Peyer's patch (tissue), 4 donors: ENCODE data around the gene GXYLT2.

ENCODE experiments used
- CTCF ChIP-seq, 6 experiments: fragments of 450-650 bp in 4 of 6; fragments of 200-600 bp in 2 of 6; sonication (generic) in 1 of 6; IDR thresholded peaks; one replicate each; pipeline ENCODE4 v1.5.1; 2017 to 2019; ENCODE audit warnings: antibody characterized with exemption in 6 of 6, mild to moderate bottlenecking in 3 of 6, moderate library complexity in 1 of 6
- POLR2A ChIP-seq, 2 donors: fragments of 450-650 bp; IDR thresholded peaks; one replicate each; pipeline ENCODE4 v1.5.1; 2017; ENCODE audit warnings: antibody characterized with exemption in 2 of 2, mild to moderate bottlenecking in 2 of 2, moderate library complexity in 2 of 2

GRCh38 chr3:72972706-72973030 is 84.8 kb downstream of the GXYLT2 start:
- TF ChIP-seq CTCF (IDR thresholded peaks at IDR 0.05) (no peak), POLR2A (IDR thresholded peaks at IDR 0.05) (no peak)
